HG03575 (cell line): ENCODE data around the gene BRIP1.
"Not testable (repeated sequence)": the region's sequence is repeated elsewhere in the genome, so short reads cannot be mapped to it uniquely, and the experiment has no call there.

Experiments used
- ATAC-seq: cut with Tn5 transposase; IDR thresholded peaks from one replicate; pipeline ENCODE4 v1.9.1; 2021; ENCODE audit not compliant: unreplicated experiment, insufficient number of reproducible peaks, low FRiP score; ENCODE audit errors: extremely low read depth

BRIP1 gene

GRCh38 chr17:61744804-61745203, 118.5 kb downstream of the BRIP1 start:
- no peak for ATAC-seq

DNA sequence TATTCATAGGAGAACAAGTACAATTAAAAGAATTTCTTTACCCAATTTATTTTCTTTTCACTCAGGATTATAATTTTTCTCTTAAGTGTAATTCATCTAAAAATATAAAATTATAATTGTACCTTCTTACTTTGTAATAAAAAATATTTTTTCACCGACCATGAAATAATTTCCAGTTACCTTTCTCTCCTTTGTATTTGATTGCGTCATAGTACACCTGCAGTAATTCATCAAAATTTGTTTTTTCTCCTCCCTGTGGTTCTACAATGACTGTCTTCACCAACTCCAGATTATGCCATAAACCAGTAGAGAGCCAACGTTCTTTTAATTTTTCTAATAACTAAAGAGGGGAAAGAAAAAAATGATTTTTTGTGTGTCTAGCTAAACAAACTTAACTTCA, 119.1 kb downstream of the BRIP1 start:
- ATAC-seq, result no peak

DNA sequence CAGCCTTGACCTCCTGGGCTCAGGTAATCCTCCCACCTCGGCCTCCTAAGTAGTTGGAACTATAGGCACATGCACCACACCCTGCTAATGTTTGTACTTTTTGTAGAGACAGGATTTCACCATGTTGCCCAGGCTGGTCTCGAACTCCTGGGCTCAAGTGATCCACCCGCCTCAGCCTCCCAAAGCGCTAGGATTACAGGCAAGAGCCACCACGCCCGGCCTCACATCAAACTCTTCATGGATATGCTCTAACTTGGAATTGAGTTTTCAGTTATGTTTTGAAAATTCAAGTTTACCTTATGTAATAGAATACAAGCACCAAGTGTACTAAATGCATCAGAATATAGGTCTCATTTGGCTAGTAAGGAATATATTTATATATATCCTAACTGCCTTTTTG, 119.6 kb downstream of the BRIP1 start:
- ATAC-seq, result no peak

GRCh38 chr17:61739002-61739401, 124.3 kb downstream of the BRIP1 start:
- ATAC-seq, result no peak

GRCh38 chr17:61738249-61738648, 125.1 kb downstream of the BRIP1 start:
- ATAC-seq, result no peak

- no peak for ATAC-seq
These were observed 125.5 kb downstream of the BRIP1 start for GRCh38 chr17:61737820-61738219.

DNA sequence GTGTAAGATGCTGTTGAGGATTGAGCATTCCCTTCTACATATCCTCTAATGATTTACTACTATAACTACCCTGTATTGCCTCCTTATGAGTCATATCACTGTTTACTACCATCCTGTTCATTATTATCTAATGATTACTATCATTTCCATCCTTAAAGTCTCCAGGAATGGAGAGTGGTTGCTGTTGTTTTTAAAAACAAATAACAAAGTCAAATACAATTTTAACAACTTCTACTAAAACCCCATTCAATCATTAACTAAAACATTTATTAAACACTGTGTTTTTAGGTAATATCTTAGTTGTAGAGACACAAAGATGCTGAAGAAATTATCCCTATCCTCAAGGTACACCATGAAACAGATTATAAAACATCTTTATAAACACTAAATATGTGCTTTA, 126.9 kb downstream of the BRIP1 start:
- no peak for ATAC-seq

GRCh38 chr17:61735807-61736206, 127.5 kb downstream of the BRIP1 start:
- no peak for ATAC-seq

- no peak for ATAC-seq
These were observed 128.9 kb downstream of the BRIP1 start for GRCh38 chr17:61734466-61734865.

- no peak for ATAC-seq
These were observed 129.3 kb downstream of the BRIP1 start for GRCh38 chr17:61734012-61734411.

DNA sequence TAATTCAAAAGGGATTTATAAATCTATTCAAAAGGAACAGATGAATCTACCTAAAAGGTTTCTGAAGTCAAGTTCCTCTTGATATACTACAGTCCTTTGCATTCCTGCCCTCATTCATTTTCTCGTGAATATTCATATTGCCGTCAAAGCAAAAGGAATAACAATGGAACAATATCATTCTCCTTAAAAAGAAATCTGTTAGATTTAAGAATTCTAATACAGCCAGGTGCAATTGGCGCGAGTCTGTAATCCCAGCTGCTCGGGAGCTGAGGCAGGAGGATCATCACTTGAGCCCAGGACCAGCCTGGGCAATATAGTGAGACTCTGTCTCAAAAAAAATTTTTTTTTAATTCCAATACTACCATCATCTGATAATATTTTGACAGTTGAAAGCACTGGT, 130.3 kb downstream of the BRIP1 start:
- ATAC-seq, result no peak

GRCh38 chr17:61732169-61732568, 131.2 kb downstream of the BRIP1 start:
- no peak for ATAC-seq

DNA sequence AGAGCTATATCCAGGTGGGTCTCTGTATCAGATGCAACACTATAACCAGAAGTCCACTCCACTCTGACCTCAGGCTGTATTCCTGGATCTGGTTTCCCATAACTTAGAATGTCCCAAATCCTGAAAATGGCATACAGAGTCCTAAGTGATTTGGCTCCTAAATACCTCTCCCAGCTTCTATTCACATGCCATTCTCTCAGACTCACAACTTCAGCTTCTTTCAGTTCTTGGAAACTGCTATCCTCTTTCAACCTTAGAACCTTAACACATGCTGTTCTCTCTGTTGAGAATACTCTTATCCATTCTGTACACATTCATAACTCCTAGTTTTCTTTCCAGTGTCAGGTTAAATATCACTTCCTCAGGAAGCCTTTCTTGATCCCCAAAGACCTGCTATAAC, 132.0 kb downstream of the BRIP1 start:
- ATAC-seq, result no peak

DNA sequence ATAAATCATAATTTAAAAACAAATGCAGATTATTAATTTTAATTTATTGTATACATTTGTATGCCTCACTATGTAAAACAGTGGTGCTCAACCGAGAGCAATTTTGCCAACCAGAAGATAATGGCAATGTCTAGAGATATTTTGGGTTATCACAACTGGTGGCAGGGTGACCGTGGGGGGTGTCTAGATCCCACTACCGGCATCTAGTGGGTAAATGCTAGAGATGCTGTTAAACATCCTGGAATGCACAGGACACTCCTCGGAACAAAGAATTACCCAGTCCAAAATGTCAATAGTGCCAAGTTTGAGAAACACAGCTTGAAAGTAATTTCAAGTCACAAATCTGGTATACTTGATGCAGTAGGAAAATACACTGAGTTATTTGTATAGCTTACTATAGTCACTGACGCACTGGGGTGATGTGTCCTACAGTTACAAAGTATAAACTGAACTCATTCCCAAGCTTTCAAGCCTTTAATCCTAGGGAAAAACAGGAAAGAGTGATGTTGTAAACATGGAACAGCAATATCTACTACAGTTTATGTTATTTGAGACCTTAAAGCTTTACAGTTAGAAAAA, 133.5 kb downstream of the BRIP1 start:
- ATAC-seq, result no peak

DNA sequence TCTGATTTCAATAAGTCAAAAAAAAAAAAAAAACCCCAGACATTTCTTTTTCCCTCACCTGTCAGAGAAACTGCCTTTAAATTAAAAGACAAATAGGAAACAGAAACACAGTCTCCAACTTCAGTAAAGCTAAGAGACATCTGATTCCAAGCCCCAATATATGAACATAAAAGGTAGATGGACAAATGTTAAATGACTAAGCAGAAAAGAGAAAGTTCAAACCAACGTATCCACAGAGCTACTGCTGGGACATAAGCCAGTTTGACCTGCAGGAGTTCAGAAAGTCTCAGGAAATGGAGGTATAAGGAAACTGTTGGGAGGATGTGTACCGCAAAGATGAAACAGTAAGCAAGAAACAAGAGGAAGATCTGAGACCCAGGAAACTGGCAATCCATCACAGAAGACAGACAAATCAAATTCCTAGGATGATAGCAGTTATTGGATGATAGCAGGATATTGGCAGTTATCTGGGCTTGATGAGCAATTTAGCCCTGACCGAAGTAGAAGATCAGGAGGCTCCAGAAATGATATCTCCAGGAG, 135.0 kb downstream of the BRIP1 start:
- ATAC-seq, result no peak

GRCh38 chr17:61727798-61728197, 135.5 kb downstream of the BRIP1 start:
- ATAC-seq, result not testable (repeated sequence)

GRCh38 chr17:61726977-61727376, 136.4 kb downstream of the BRIP1 start:
- no peak for ATAC-seq

DNA sequence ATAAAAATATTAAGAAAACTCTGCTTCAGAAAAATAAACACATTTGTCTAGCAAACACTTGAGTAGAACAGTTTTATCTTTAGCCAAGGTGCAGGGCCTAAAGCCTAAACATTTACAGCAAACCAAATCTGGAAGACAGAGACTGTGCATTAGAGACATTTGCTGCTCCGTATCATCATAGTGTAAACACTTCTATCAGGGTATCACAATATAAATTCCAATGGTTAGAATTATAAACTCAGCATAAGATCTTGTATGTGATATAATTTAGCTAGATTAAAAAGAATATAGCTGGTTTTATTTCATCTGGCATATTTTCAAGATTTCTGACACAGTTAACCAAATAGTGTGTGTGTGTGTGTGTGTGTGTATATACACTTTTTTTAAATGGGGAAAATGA, 138.6 kb downstream of the BRIP1 start:
- ATAC-seq, result no peak

- ATAC-seq, result no peak
These were observed 139.4 kb downstream of the BRIP1 start for GRCh38 chr17:61723914-61724313.

GRCh38 chr17:61723183-61723582, 140.1 kb downstream of the BRIP1 start:
- ATAC-seq, result no peak

DNA sequence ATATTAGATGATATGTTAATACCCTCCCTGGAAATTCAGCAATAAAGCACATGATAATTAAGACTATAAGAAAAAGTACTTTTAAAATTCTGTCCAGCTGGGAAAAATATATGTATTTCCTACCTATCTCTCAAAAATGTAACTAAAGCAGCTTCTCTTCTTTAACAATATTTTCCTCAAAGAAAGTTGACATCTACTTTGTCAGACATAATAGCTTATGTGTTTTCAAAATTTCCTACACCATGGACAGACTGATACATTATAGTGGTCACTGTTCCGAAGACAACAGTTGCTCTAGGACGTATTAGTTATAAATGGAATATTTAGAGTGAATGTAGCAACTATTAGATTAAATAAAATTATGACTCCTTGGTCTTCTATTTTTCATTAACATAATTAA, 140.9 kb downstream of the BRIP1 start:
- no peak for ATAC-seq
